ENCODE measurements around the gene SHISAL2A.

The SHISAL2A gene

GRCh38 chr1:52632732-52633290 is at the start of gene SHISAL2A:
SHISAL2A (plus strand) TSS chr1:52633168; CDS start chr1:52633494, 326 bp downstream.
- DNase-seq = no peak

DNA sequence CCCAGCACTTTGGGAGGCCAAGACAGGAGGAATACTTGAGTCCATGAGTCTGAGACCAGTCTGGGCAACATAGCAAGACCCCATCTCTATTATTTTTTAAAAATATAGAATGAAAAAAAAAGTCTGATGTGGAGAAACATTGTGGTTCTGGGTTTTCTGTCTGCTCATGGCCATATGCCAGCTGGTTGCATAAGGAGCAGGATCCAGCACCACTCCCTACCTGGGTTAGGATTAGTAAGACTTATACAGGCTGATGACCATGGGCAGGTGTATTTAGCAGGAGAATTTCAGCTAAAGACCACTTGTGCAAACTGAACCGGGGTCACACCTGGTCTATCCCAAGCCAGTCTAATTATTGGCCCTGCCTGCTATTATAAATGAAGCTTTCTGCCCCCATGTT is 47.5 kb upstream of the SHISAL2A start:
- no peak for DNase-seq

DNA sequence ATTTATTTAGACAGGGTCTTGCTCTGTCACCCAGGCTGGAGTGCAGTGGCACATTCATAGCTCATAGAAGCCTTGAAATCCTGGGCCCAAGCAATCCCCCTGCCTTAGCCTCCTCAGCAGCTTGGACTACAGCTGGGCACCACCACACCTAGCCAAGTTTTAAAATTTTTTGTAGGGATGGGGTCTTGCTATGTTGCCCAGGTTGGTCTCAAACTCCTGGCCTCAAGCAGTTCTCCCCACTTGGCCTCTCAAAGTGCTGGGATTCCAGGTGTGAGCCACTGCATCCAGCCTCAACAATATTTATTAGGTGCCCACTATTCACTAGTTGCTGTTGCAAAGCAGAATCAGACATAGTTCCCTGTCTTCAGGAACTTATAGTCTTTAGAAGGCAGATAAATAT is 44.9 kb upstream of the SHISAL2A start:
- DNase-seq = no peak

DNA sequence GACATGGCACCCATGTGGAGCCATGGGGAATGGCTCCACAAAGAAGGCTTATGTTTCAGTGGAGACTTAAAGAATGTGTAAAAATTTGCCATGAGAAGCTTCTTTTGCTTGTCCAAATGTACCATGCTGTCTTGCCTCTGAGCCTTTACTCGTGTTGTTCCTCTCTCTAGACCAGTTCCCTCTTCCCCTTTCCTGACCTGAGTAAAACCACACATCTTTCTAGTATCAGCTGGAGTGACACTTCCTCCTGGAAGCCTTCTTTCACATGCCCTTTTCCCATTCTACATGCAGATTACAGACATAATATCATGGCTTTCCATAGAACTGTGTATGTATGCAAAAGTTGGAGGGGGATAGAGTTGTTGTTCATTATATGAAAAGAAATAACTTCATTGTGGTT is 44.4 kb upstream of the SHISAL2A start:
- no peak for DNase-seq

GRCh38 chr1:52590266-52590665 is 42.7 kb upstream of the SHISAL2A start:
- DNase-seq = no peak

DNA sequence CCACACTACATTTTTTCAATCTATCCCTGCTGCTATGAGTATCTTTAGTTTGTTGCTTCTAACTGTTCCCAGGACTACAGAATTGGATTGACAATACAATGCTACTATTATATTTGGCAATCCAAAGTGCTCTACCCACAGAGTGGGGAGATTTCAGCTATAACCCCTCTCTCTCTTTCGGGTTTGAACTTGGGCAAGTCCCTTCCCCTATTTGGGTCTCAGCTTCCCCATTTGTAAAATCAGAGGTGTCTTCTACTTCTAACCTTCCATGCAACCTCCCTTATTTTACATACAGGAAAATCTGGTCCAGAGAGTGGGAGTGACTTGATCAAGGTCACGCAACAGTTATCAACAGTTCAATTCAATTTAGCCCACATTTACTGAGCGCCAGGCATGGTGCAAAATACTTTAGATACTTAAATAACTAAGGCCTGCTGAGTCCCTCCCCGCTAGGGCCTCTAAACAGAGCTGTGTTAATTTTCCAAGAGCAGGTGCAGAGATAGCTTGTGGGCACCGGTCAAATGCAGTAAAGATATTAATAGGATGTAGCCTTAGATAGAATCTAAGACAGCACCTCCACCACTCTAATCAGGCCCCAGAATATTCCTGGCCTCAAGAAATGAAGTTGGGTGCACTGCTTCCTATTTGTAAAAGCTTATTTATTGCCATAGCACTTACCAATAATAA is 40.2 kb upstream of the SHISAL2A start:
- no peak for DNase-seq

GRCh38 chr1:52593495-52593894 is 39.5 kb upstream of the SHISAL2A start:
- DNase-seq = no peak

- DNase-seq = no peak
Measured at GRCh38 chr1:52595061-52595460, 37.9 kb upstream of the SHISAL2A start.

GRCh38 chr1:52597912-52598311 is 35.1 kb upstream of the SHISAL2A start:
- no peak for DNase-seq

GRCh38 chr1:52598729-52599128 is 34.2 kb upstream of the SHISAL2A start:
- DNase-seq = no peak

DNA sequence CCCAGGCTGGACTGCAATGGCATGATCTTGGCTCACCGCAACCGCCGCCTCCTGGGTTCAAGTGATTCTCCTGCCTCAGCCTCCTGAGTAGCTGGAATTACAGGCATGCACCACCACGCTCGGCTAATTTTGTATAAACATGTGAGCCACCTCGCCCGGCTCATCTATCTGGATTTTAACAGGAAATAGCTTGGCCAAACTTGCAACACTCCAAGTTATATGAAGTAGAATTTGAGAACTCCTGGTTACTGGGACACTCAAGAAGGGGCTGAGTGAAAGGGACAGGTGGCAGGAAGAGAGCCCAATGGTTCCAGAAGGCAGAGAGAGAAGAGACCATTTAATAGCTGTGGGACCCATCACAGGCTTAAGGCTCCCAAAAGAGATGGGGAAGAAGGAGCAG is 33.7 kb upstream of the SHISAL2A start:
- DNase-seq = no peak

GRCh38 chr1:52600533-52601179 is 32.3 kb upstream of the SHISAL2A start:
- no peak for DNase-seq

- DNase-seq = no peak
Measured at GRCh38 chr1:52601519-52601918, 31.4 kb upstream of the SHISAL2A start.

- DNase-seq = no peak
Measured at GRCh38 chr1:52601991-52602855, 30.7 kb upstream of the SHISAL2A start, which contains the start of gene GPX7. GPX7 (plus strand) TSS chr1:52602371; CDS start chr1:52602410, 39 bp downstream.

DNA sequence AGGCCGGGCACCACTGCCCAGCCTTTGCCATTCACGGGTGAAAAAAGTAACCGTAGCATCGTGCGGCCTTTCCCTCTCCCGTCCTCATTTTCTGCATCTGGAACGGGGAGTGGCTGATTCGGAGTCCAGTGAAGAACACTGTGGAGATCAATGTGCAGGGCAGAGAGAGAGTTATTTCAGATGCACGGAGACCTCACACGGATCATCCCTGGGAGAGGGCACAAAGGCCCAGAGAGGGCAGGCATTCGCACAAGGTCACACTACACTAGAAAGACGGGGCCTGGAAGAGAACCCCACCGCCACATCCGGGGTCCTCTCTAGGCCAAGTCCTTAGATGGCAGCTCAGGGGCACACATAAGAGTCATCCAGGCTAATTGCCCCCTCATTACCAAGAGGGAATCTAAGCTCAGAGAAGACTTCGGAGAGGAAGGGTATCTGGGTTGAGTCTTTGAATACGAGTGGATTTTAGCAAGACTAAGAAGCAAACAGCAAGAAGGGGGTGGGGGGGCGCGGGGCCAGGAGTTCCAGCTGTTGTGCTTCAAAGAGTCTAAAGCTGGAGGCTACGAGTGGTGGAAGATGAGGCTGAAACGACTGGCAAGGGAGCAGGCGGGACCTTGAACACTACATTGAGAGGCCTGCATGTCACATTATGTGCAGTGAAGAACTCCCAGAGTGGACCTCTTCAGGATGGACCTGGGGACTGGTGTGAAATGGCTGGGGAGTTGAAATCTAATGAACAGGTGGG is 29.9 kb upstream of the SHISAL2A start:
- DNase-seq = no peak

- no peak for DNase-seq
Measured at GRCh38 chr1:52603630-52604029, 29.3 kb upstream of the SHISAL2A start.

DNA sequence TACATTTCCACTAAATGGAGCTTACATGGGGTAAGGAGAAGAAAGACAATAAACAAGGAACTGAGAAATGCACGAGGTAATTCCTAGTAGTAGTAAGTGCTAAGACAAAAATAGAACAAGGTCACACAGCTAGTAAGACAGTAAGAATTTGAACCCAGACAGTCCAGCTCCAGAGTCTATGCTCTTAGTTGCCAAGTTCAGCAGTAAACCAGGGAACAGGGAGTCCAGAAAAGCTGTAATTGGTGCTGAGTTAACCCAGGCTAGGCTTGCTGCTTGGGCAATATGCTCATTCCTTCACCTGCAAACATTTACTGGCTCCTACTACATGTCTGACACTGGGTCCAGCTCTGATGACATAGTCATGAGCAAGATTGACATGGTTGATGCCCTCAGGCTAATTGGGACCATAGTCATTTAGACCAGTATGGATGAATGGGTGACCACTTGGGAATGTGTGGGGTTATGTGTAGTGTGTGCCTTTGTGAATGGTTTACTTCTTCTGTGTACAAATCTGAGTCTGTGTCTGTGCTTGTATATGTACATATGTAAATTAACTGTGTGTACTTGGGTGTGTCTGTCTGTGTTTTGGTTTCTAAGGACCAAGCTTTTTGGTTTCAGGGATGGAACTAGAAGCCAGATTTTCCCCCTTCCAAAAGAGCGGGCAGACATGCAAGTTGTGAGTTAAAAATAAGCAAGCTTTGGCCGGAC is 28.8 kb upstream of the SHISAL2A start:
- DNase-seq = no peak

DNA sequence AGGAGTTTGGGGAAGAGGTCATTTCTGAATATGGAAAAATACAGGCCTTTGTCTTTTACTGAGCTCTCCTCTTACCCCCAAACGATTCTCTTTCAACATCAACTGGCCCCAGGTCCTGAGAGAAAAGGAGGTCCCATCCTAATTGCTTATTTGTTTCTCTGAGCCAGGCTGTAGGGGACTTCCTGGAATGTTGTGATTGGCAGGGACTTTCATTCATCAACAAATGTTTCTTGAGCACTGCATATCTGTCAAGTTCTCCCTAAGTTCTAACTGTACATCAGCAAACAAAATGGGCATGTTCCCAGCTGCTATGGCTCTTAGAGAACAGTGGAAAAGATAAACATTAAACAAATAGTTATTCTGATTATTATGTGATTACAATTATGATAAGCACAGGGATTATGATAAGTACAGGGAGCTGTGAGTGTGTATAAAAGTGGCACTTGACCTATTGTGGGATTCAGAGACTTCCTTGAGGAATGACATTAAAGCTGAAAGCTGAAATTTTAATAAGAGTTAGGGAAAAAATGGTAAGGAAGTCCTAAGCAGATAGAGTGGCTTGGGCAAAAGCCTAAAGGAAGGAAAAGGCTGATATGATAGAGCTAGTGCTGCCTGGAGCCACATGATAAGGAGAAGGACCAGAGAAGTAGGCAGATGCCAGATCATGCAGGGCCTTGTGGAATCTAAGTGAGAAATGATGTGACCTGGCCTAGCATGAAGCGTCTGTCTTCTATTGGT is 19.2 kb upstream of the SHISAL2A start:
- no peak for DNase-seq

DNA sequence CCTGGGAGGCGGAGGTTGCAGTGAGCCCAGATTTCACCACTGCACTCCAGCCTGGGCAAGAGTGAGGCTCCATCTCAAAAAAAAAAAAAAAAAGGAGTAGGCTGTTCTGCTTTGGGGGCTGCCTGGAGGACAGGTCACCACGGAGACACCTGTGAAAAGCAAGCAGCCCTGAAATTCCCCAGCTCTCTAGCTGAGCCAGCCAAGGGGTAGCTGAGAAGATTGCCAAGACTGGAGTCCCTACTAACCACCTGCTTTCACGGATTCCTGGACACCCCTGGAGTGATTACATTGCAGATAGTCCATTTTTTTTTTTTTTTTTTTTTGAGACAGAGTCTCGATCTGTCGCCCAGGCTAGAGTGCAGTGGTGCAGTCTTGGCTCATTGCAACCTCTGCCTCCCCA is 18.3 kb upstream of the SHISAL2A start:
- no peak for DNase-seq

DNA sequence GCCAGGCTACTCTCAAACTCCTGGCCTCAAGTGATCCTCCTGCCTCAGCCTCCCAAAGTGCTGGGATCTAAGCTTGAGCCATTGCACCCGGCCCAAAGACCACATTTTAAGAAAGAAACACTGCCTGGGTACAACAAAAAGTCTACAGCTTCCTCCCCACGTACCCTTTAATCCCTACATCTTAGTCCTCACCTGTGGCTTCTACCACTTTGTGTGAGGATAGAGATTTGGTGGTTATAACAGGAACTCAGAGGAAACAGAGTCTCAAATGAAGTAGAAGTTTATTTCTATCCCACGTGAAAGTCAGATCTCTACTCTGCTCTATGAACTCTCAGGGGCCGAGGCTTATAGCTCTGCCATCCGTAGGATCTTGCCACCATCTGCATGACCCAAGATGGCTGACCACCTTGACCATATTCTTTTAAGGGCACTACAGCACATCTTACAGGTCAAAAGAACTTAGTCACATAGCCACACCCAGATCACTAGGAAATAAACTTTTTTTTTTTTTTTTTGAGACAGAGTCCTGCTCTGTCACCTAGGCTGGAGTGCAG is 17.4 kb upstream of the SHISAL2A start:
- no peak for DNase-seq

DNA sequence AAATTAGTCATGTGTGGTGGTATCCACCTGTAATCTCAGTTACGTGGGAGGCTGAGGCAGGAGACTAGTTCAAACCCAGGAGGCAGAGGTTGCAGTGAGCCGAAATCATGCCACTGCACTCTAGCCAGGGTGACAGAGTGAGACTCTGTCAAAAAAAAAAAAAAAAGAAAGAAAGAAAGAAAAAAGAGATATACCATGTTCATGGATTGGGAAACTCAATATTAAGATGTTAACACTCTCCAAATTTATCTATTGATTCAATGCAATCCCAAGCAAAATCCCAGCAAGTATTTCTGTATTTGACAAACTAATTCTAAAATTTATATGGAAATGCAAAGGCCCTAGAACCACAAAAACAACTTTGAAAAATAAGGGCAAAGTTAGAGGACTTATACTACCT is 11.0 kb upstream of the SHISAL2A start:
- DNase-seq = no peak
